HepG2 (cell line): ENCODE measurements around the gene GOLT1A. TPM values are rescaled to one million over a fixed set of nuclear protein-coding genes. Genes with fewer than 3 reads are reported as not detected.

Source experiments
- ATAC-seq: fragments of 200-7000 bp; cut with Tn5 transposase; 3 replicates; pipeline ENCODE4 v1.9.1; 2020; ENCODE audit warnings: mild to moderate bottlenecking, moderate library complexity
- BruUV-seq: library from RNA; stranded (reverse); fragments of 400-500 nt; replicated peaks from 2 replicates; lab custom pipeline; 2021; lab: Mats Ljungman, UMichigan
- CTCF ChIA-PET: fragments of 300-600 bp; formaldehyde crosslinking; extraction: SDS; loops from one replicate; lab custom pipeline; 2021; ENCODE audit warnings: low total read pairs, inconsistent platforms, low intra/inter-chr PET ratio; lab: Yijun Ruan, JAX
- POLR2A ChIA-PET: fragments of 350-600 bp; sonication (Branson Sonifier 250); formaldehyde crosslinking; loops from one replicate; lab custom pipeline; 2020; ENCODE audit warnings: antibody characterized with exemption, inconsistent platforms; lab: Yijun Ruan, JAX
- DNase-seq: peaks from one replicate; pipeline ENCODE4 v3.0.0-alpha.2; 2015; ENCODE audit warnings: low spot score
- FAIRE-seq: peaks from 3 replicates; lab custom pipeline; 2011; peaks lifted over from hg19 to GRCh38; lab: Jason Lieb, UNC
- H2AFZ ChIP-seq: one replicate; pipeline ENCODE4 v1.6.1; 2011; ENCODE audit warnings: low read length, inconsistent platforms
- H3K27ac ChIP-seq: fragments of 300-600 bp; 3 replicates; pipeline ENCODE4 v1.8.0; 2011; ENCODE audit warnings: mixed run types, mild to moderate bottlenecking, mixed read lengths, low read length, inconsistent platforms; ENCODE audit not compliant: insufficient read depth; ENCODE audit errors: extremely low read length
- H3K27me3 ChIP-seq, 2 experiments: fragments of 200-600 bp in 1 of 2; 2 replicates in 1 of 2; 3 replicates in 1 of 2; pipeline versions ENCODE4 v1.6.0 to v1.8.0; 2011; ENCODE audit warnings: low read length in 2 of 2, mild to moderate bottlenecking in 2 of 2, moderate library complexity in 2 of 2, inconsistent platforms in 1 of 2; ENCODE audit not compliant: insufficient read depth in 2 of 2, control insufficient read depth in 1 of 2
- H3K36me3 ChIP-seq, 2 experiments: fragments of 200-600 bp in 1 of 2; replicated peaks in 1 of 2; 2 replicates in 1 of 2; 3 replicates in 1 of 2; pipeline versions ENCODE4 v1.5.1 to v1.8.0; 2011; ENCODE audit warnings: low read length in 2 of 2, inconsistent platforms in 1 of 2; ENCODE audit not compliant: insufficient read depth in 2 of 2, control insufficient read depth in 1 of 2
- H3K4me1 ChIP-seq: 2 replicates; pipeline ENCODE4 v1.5.1; 2012; ENCODE audit warnings: low read length, inconsistent platforms; ENCODE audit not compliant: insufficient read depth
- H3K4me2 ChIP-seq: 2 replicates; pipeline ENCODE4 v1.6.0; 2011; ENCODE audit warnings: low read depth, low read length, inconsistent platforms
- H3K4me3 ChIP-seq, 3 experiments: fragments of 200-600 bp in 1 of 3; sonication (generic), shearing (Covaris generic) in 1 of 3; replicated peaks in 1 of 3; 2 replicates each; pipeline ENCODE4 v1.5.1; 2011 to 2016; ENCODE audit warnings: low read length in 3 of 3, inconsistent platforms in 2 of 3, low read depth in 2 of 3, mild to moderate bottlenecking in 2 of 3, control low read depth in 1 of 3, mixed read lengths in 1 of 3; ENCODE audit not compliant: insufficient read depth in 1 of 3
- H3K79me2 ChIP-seq: one replicate; pipeline ENCODE4 v1.6.1; 2011; ENCODE audit warnings: low read length, inconsistent platforms; ENCODE audit not compliant: insufficient read depth
- H3K9ac ChIP-seq: 2 replicates; pipeline ENCODE4 v1.6.0; 2011; ENCODE audit warnings: mild to moderate bottlenecking, low read depth, low read length, inconsistent platforms; ENCODE audit not compliant: insufficient read depth
- H3K9me3 ChIP-seq: 2 replicates; pipeline ENCODE4 v1.5.1; 2012; ENCODE audit warnings: mild to moderate bottlenecking, low read length
- H4K20me1 ChIP-seq: 2 replicates; pipeline ENCODE4 v1.6.0; 2011; ENCODE audit warnings: inconsistent platforms, mild to moderate bottlenecking, low read length, moderate library complexity; ENCODE audit not compliant: insufficient read depth
- CENPBD1 ChIP-seq: sonication (generic); formaldehyde crosslinking; IDR thresholded peaks from 2 replicates; pipeline ENCODE4 v1.8.0; 2022; ENCODE audit warnings: missing genetic modification reagents, low read depth, mild to moderate bottlenecking, borderline replicate concordance
- CHD2 ChIP-seq: IDR thresholded peaks from 2 replicates; pipeline ENCODE4 v1.6.1; 2011; ENCODE audit warnings: low read depth, low read length, improper control_type of control experiment
- DR1 ChIP-seq: sonication (generic); formaldehyde crosslinking; IDR thresholded peaks from 2 replicates; pipeline ENCODE4 v1.8.0; 2021; ENCODE audit warnings: mild to moderate bottlenecking, missing genetic modification reagents, inconsistent platforms
- FOSL2 ChIP-seq: sonication (generic); formaldehyde crosslinking; IDR thresholded peaks from 2 replicates; pipeline ENCODE4 v1.4.0; 2020; ENCODE audit warnings: missing genetic modification reagents
- JARID2 ChIP-seq: sonication (generic); formaldehyde crosslinking; IDR thresholded peaks from 2 replicates; pipeline ENCODE4 v1.8.1; 2023; ENCODE audit warnings: missing genetic modification reagents, inconsistent platforms; ENCODE audit not compliant: insufficient replicate concordance
- KAT8 ChIP-seq: IDR thresholded peaks from 2 replicates; pipeline ENCODE4 v1.6.1; 2016; ENCODE audit warnings: missing genetic modification reagents, missing compliant biosample characterization
- KLF16 ChIP-seq, 2 experiments: sonication (generic) in 1 of 2; formaldehyde crosslinking in 1 of 2; IDR thresholded peaks; 2 replicates each; pipeline versions ENCODE4 v1.6.1 to v1.8.0; 2016 to 2023; ENCODE audit warnings: missing genetic modification reagents in 2 of 2, missing compliant biosample characterization in 1 of 2
- NFE2 ChIP-seq: sonication (generic); formaldehyde crosslinking; IDR thresholded peaks from 2 replicates; pipeline ENCODE4 v1.4.0; 2020; ENCODE audit warnings: missing genetic modification reagents
- POGK ChIP-seq: sonication (generic); formaldehyde crosslinking; conservative IDR thresholded peaks from 2 replicates; pipeline ENCODE4 v1.8.0; 2022; ENCODE audit warnings: mild to moderate bottlenecking, moderate library complexity, missing genetic modification reagents
- PRMT3 ChIP-seq: sonication (generic); formaldehyde crosslinking; IDR thresholded peaks from 2 replicates; pipeline ENCODE4 v1.8.1; 2022; ENCODE audit warnings: low read depth, mild to moderate bottlenecking, moderate library complexity, missing genetic modification reagents, borderline replicate concordance
- RBAK ChIP-seq: sonication (generic); formaldehyde crosslinking; IDR thresholded peaks from 2 replicates; pipeline ENCODE4 v1.5.1; 2020; ENCODE audit warnings: mild to moderate bottlenecking, missing genetic modification reagents
- SMAD9 ChIP-seq: sonication (generic); formaldehyde crosslinking; IDR thresholded peaks from 2 replicates; pipeline ENCODE4 v1.5.1; 2020; ENCODE audit warnings: mild to moderate bottlenecking, missing genetic modification reagents
- SP1 ChIP-seq, 2 experiments: fragments of 450-650 bp in 1 of 2; sonication (generic) in 1 of 2; formaldehyde crosslinking in 1 of 2; IDR thresholded peaks; 2 replicates each; pipeline versions ENCODE4 v1.4.0 to v1.6.1; 2016 to 2020; ENCODE audit warnings: missing genetic modification reagents in 1 of 2
- TEAD2 ChIP-seq: sonication (generic); formaldehyde crosslinking; IDR thresholded peaks from 2 replicates; pipeline ENCODE4 v1.9.0; 2021; ENCODE audit warnings: missing genetic modification reagents
- THAP7 ChIP-seq: sonication (generic); formaldehyde crosslinking; IDR thresholded peaks from 2 replicates; pipeline ENCODE4 v1.8.1; 2023; ENCODE audit warnings: mild to moderate bottlenecking, missing genetic modification reagents
- ZNF292 ChIP-seq: sonication (generic); formaldehyde crosslinking; IDR thresholded peaks from 2 replicates; pipeline ENCODE4 v1.8.1; 2022; ENCODE audit warnings: mild to moderate bottlenecking, low read depth, missing genetic modification reagents, borderline replicate concordance
- ZNF350 ChIP-seq: sonication (generic); formaldehyde crosslinking; IDR thresholded peaks from 2 replicates; pipeline ENCODE4 v1.4.0; 2020; ENCODE audit warnings: mild to moderate bottlenecking, low read depth, missing genetic modification reagents, borderline replicate concordance
- ZNF563 ChIP-seq: sonication (generic); formaldehyde crosslinking; IDR thresholded peaks from 2 replicates; pipeline ENCODE4 v1.8.0; 2022; ENCODE audit warnings: mild to moderate bottlenecking, moderate library complexity, missing genetic modification reagents
- ZSCAN25 ChIP-seq: sonication (generic); formaldehyde crosslinking; IDR thresholded peaks from 2 replicates; pipeline ENCODE4 v1.8.0; 2022; ENCODE audit warnings: mild to moderate bottlenecking, missing genetic modification reagents
- WGBS: methylation state at CpG from one replicate; pipeline ENCODE4 v1.1.6; 2017; ENCODE audit warnings: low lambda C conversion rate; 5-methylcytosine and 5-hydroxymethylcytosine counted together
- in situ Hi-C: cut with HindIII; loops from 2 replicates; pipeline ENCODE4 v1.10.0; 2017; ENCODE audit warnings: low pct_unique_long_range_greater_than_20kb; ENCODE audit not compliant: extremely low pct_ligation_motif_present
- intact Hi-C: fragments of 100-400 bp; cut with micrococcal nuclease; formaldehyde crosslinking; loops from one replicate; pipeline ENCODE4 v1.10.0; 2022; ENCODE audit not compliant: unreplicated experiment
- polyA plus RNA-seq, 8 experiments: library from polyadenylated mRNA; depleted of rRNA in 3 of 8; stranded (reverse) in 7 of 8; unstranded in 1 of 8; fragments of >200 nt; fragmentation: Illumina TruSeq in 4 of 8; extraction: Trizol in 4 of 8; gene quantifications; 2 replicates each; pipeline versions ENCODE4 v1.2.1 to v1.2.3, GENCODE V29; 2011 to 2016; ENCODE audit warnings: low read depth in 4 of 8, missing spikeins in 1 of 8, mixed read lengths in 1 of 8; ENCODE audit not compliant: insufficient read depth in 1 of 8
- total RNA-seq, 5 experiments: library from RNA; depleted of rRNA; stranded (reverse); fragments of >200 nt; fragmentation: Illumina TruSeq; extraction: Trizol; gene quantifications; 2 replicates each; pipeline ENCODE4 v1.2.3, GENCODE V29; 2016; ENCODE audit warnings: low read depth in 1 of 5

The GOLT1A gene
- total and polyA plus RNA-seq, 2 of the 13 experiments (the other 11 are each of a cell fraction or from before 2014, with no cell fraction given) = 25.8 to 28.0 TPM

GRCh38 chr1:204203206-204203767 lies 10.5 kb downstream of the GOLT1A start (continued):
- TF ChIP-seq DR1 (no peak), ZNF292 (no peak), PRMT3 (CRISPR knock-in tag) (no peak), TEAD2 (no peak), CHD2 (no peak), KAT8 (CRISPR knock-in tag) (no peak), JARID2 (no peak)

- Histone ChIP-seq H3K9ac (no peak overlapping the region), H3K27ac (no peak overlapping the region), H3K4me3 (no peak overlapping the region), H3K4me1 (peaks cover 9% of the 10 kb centered on the region), H3K36me3 (no peaks in the 10 kb centered on the region; a peak in 2 of 5 replicates), H4K20me1 (peaks cover 6% of the 10 kb centered on the region; the same call in 1 of the 2 replicates), H3K79me2 (peaks cover 4% of the 10 kb centered on the region), H3K27me3 (no peaks in the 10 kb centered on the region), H3K9me3 (no peaks in the 10 kb centered on the region), H2AFZ (no peak overlapping the region), H3K4me2 (no peak overlapping the region)
- ATAC-seq = no peak
- DNase-seq = no peak
- FAIRE-seq = no peak
- ChIA-PET POLR2A (no interaction called here), CTCF (no interaction called here)
- no TSS peak for BruUV-seq
- intact Hi-C loops (no loop called here), in situ Hi-C loops (loop anchor here (10.0 kb wide), 1 partner anchor 338 kb away; the partner anchor contains the start of gene SNRPE)
- 98% methylated on average over 4 of the region's 4 CpGs for WGBS
- no peak for TF ChIP-seq FOSL2 (CRISPR knock-in tag)
- TF ChIP-seq THAP7 (CRISPR knock-in tag) = no peak
- no peak for TF ChIP-seq NFE2 (CRISPR knock-in tag)
- TF ChIP-seq POGK (CRISPR knock-in tag) = no peak
- TF ChIP-seq ZSCAN25 (CRISPR knock-in tag) = no peak
- no peak for TF ChIP-seq KLF16 (CRISPR knock-in tag; IDR thresholded peaks at IDR 0.05)
- TF ChIP-seq RBAK = no peak
- no peak for TF ChIP-seq ZNF350
- TF ChIP-seq SP1 (IDR thresholded peaks at IDR 0.05) = no peak
- no peak for TF ChIP-seq SP1 (CRISPR knock-in tag; IDR thresholded peaks at IDR 0.05)
- TF ChIP-seq SMAD9 (CRISPR knock-in tag) = no peak
- TF ChIP-seq CENPBD1 = no peak
- TF ChIP-seq ZNF563 (CRISPR knock-in tag) = no peak
Observed at GRCh38 chr1:204202481-204202880, 11.3 kb downstream of the GOLT1A start.
